ENCODE data around the gene FSTL4. TPM values are rescaled to one million over a fixed set of nuclear protein-coding genes. Genes with fewer than 3 reads are reported as not detected.

Gene FSTL4
- polyA plus RNA-seq, 1 donor (not counting 4 experiments of a cell fraction or from before 2014, with no cell fraction given): 1.7 TPM

- H3K4me2 ChIP-seq (ENCODE audit: control insufficient read depth, extremely low read depth, insufficient read depth, low read depth, low read length): no peak overlapping the region
- no peaks in the 10 kb centered on the region for H3K4me1 ChIP-seq (ENCODE audit: control insufficient read depth, extremely low read depth, insufficient read depth, low read length)
- H3K4me3 ChIP-seq (ENCODE audit: control insufficient read depth in 2 of 3, extremely low read depth in 1 of 3, insufficient read depth in 2 of 3, low read depth in 1 of 3, low read length in 3 of 3): no peak overlapping the region
- no peak overlapping the region for H3K27ac ChIP-seq (ENCODE audit: control insufficient read depth, insufficient read depth, low read length)
- H3K9me3 ChIP-seq (ENCODE audit: control insufficient read depth, low read depth, low read length): no peaks in the 10 kb centered on the region
- no peaks in the 10 kb centered on the region for H3K36me3 ChIP-seq (ENCODE audit: control insufficient read depth in 2 of 2, extremely low read depth in 1 of 2, insufficient read depth in 2 of 2, low read length in 2 of 2)
- dilution Hi-C loops (cut with MboI; ENCODE audit: extremely low pct_ligation_motif_present, low sequenced_read_pairs): no loop called here
- H3K27me3 ChIP-seq (ENCODE audit: control insufficient read depth, extremely low read depth, insufficient read depth, low read length): no peaks in the 10 kb centered on the region
- no peak overlapping the region for H3K9ac ChIP-seq (ENCODE audit: control insufficient read depth, extremely low read depth, insufficient read depth, low read length)
- no peaks in the 10 kb centered on the region for H3K9me1 ChIP-seq (ENCODE audit: control insufficient read depth, extremely low read depth, insufficient read depth, low read length)
- FAIRE-seq: no peak
- TF ChIP-seq, protein P1, sequence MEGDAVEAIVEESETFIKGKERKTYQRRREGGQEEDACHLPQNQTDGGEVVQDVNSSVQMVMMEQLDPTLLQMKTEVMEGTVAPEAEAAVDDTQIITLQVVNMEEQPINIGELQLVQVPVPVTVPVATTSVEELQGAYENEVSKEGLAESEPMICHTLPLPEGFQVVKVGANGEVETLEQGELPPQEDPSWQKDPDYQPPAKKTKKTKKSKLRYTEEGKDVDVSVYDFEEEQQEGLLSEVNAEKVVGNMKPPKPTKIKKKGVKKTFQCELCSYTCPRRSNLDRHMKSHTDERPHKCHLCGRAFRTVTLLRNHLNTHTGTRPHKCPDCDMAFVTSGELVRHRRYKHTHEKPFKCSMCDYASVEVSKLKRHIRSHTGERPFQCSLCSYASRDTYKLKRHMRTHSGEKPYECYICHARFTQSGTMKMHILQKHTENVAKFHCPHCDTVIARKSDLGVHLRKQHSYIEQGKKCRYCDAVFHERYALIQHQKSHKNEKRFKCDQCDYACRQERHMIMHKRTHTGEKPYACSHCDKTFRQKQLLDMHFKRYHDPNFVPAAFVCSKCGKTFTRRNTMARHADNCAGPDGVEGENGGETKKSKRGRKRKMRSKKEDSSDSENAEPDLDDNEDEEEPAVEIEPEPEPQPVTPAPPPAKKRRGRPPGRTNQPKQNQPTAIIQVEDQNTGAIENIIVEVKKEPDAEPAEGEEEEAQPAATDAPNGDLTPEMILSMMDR (optimal IDR thresholded peaks at IDR 0.05 in 1 of 3, IDR thresholded peaks at IDR 0.05 in 1 of 3, conservative IDR thresholded peaks at IDR 0.05 in 1 of 3; ENCODE audit: extremely low read depth in 1 of 3, insufficient read depth in 2 of 3, low read length in 3 of 3): no peak
- no peak for TF ChIP-seq EZH2 (IDR thresholded peaks at IDR 0.05; ENCODE audit: low read length)
- no peak for DNase-seq (ENCODE audit: low read depth, low spot score)
- H4K20me1 ChIP-seq (ENCODE audit: control insufficient read depth, extremely low read depth, insufficient read depth, low read length): no peaks in the 10 kb centered on the region
- no peak overlapping the region for H2AFZ ChIP-seq (ENCODE audit: control insufficient read depth, low read length)
- no peaks in the 10 kb centered on the region for H3K79me2 ChIP-seq (ENCODE audit: control insufficient read depth, insufficient read depth, low read length)
Observed at GRCh38 chr5:133402775-133403174, 209.6 kb downstream of the FSTL4 start.

GRCh38 chr5:133401731-133402347 is 210.5 kb downstream of the FSTL4 start:
- TF ChIP-seq, protein P1 (optimal IDR thresholded peaks at IDR 0.05 in 1 of 3, IDR thresholded peaks at IDR 0.05 in 1 of 3, conservative IDR thresholded peaks at IDR 0.05 in 1 of 3; ENCODE audit: extremely low read depth in 1 of 3, insufficient read depth in 2 of 3, low read length in 3 of 3): no peak
- TF ChIP-seq EZH2 (IDR thresholded peaks at IDR 0.05; ENCODE audit: low read length): no peak
- Histone ChIP-seq H3K27me3 (ENCODE audit: control insufficient read depth, extremely low read depth, insufficient read depth, low read length) (no peaks in the 10 kb centered on the region), H3K9me3 (ENCODE audit: control insufficient read depth, low read depth, low read length) (no peaks in the 10 kb centered on the region), H3K27ac (ENCODE audit: control insufficient read depth, insufficient read depth, low read length) (no peak overlapping the region), H3K9ac (ENCODE audit: control insufficient read depth, extremely low read depth, insufficient read depth, low read length) (no peak overlapping the region), H3K4me2 (ENCODE audit: control insufficient read depth, extremely low read depth, insufficient read depth, low read depth, low read length) (no peak overlapping the region), H3K4me1 (ENCODE audit: control insufficient read depth, extremely low read depth, insufficient read depth, low read length) (no peaks in the 10 kb centered on the region), H3K9me1 (ENCODE audit: control insufficient read depth, extremely low read depth, insufficient read depth, low read length) (no peaks in the 10 kb centered on the region), H3K36me3 (ENCODE audit: control insufficient read depth in 2 of 2, extremely low read depth in 1 of 2, insufficient read depth in 2 of 2, low read length in 2 of 2) (no peaks in the 10 kb centered on the region), H3K4me3 (ENCODE audit: control insufficient read depth in 2 of 3, extremely low read depth in 1 of 3, insufficient read depth in 2 of 3, low read depth in 1 of 3, low read length in 3 of 3) (no peak overlapping the region), H3K79me2 (ENCODE audit: control insufficient read depth, insufficient read depth, low read length) (no peaks in the 10 kb centered on the region), H4K20me1 (ENCODE audit: control insufficient read depth, extremely low read depth, insufficient read depth, low read length) (no peaks in the 10 kb centered on the region), H2AFZ (ENCODE audit: control insufficient read depth, low read length) (no peak overlapping the region)
- DNase-seq (ENCODE audit: low read depth, low spot score) (no peak), FAIRE-seq (no peak)
- dilution Hi-C loops (cut with MboI; ENCODE audit: extremely low pct_ligation_motif_present, low sequenced_read_pairs): no loop called here

Data from keratinocyte (primary cell).